ENCODE results near the gene PAK6. TPM values are rescaled to one million over a fixed set of nuclear protein-coding genes. Genes with fewer than 3 reads are reported as not detected.

Gene PAK6
- total and polyA plus RNA-seq, 9 of the 15 experiments (the other 6 are each of a cell fraction or from before 2014, with no cell fraction given), result 0.03 to 0.74 (median 0.16) TPM; not detected in 2

DNA sequence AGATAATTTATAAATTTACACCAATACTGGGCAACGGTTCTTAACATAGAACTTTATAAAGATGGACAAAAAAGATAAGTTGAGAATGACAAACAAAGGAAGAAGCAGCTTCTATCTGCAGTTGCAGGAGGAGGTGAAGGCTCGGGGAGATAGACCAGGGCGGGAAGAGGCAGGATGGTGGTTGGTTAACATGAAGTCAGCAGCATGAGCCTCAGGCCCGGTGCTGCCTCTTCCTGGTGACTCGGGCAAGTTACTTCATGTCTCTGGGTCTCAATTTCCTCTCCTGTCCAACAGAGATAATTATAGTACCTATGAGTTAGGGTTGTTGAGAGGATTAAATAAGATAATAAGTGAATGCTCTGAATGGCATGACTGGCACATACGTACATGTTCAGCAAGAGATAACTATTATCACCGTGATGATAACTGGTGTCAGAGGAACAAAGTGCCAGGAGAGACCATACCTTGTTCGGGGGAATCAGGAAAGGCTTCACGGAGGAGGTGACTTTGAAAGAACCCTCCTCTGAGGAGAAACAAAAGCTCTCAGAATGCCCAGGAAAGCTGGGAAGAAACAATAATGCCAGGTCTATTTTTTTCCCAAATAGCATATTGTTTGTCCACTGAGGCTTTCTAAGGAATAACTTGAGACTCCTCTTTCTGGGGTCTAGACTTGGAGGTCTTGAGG lies 4.4 kb downstream of the PAK6 start (continued):
- TF ChIP-seq, protein P1, sequence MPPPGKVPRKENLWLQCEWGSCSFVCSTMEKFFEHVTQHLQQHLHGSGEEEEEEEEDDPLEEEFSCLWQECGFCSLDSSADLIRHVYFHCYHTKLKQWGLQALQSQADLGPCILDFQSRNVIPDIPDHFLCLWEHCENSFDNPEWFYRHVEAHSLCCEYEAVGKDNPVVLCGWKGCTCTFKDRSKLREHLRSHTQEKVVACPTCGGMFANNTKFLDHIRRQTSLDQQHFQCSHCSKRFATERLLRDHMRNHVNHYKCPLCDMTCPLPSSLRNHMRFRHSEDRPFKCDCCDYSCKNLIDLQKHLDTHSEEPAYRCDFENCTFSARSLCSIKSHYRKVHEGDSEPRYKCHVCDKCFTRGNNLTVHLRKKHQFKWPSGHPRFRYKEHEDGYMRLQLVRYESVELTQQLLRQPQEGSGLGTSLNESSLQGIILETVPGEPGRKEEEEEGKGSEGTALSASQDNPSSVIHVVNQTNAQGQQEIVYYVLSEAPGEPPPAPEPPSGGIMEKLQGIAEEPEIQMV (tag; conservative IDR thresholded peaks at IDR 0.05; ENCODE audit: low read depth), result no peak
- TF ChIP-seq GATAD2A (IDR thresholded peaks at IDR 0.05) (no peak), FOXP1 (CRISPR knock-in tag; IDR thresholded peaks at IDR 0.05) (no peak), FOXK2 (conservative IDR thresholded peaks at IDR 0.05 in 1 of 2, IDR thresholded peaks at IDR 0.05 in 1 of 2; ENCODE audit: low read depth in 2 of 2) (no peak), MECOM (CRISPR knock-in tag; IDR thresholded peaks at IDR 0.05) (0 out of 2 replicates have a peak, but pooled peaks have one; percentile 17), CCAR2 (IDR thresholded peaks at IDR 0.05; ENCODE audit: low read depth, low read length) (no peak), MAFG (tag; conservative IDR thresholded peaks at IDR 0.05) (0 out of 2 replicates have a peak, but pooled peaks have one; percentile 4), TCF3 (CRISPR knock-in tag; IDR thresholded peaks at IDR 0.05) (peak; percentile 77), CBFA2T3 (IDR thresholded peaks at IDR 0.05) (peak; percentile 80), ZFX (CRISPR knock-in tag; IDR thresholded peaks at IDR 0.05) (no peak), SIX5 (IDR thresholded peaks at IDR 0.05; ENCODE audit: borderline replicate concordance in 1 of 2, insufficient read depth in 1 of 2, low read depth in 1 of 2, low read length in 2 of 2) (no peak), MAZ (CRISPR knock-in tag; conservative IDR thresholded peaks at IDR 0.05 in 1 of 2, IDR thresholded peaks at IDR 0.05 in 1 of 2) (no peak), U2AF2 (optimal IDR thresholded peaks at IDR 0.05; ENCODE audit: low read depth, low read length) (no peak), ZNF561 (CRISPR knock-in tag; conservative IDR thresholded peaks at IDR 0.05) (no peak), ZNF444 (CRISPR knock-in tag; IDR thresholded peaks at IDR 0.05) (no peak), ZNF717 (CRISPR knock-in tag; IDR thresholded peaks at IDR 0.05) (no peak), CBX3 (IDR thresholded peaks at IDR 0.05; ENCODE audit: borderline replicate concordance in 1 of 2, low read length in 2 of 2) (no peak), U2AF1 (optimal IDR thresholded peaks at IDR 0.05; ENCODE audit: low read depth, low read length) (no peak), MIER1 (IDR thresholded peaks at IDR 0.05; ENCODE audit: low read depth) (no peak), FOXJ2 (tag; IDR thresholded peaks at IDR 0.05) (no peak)
- TF ChIP-seq, protein P2, sequence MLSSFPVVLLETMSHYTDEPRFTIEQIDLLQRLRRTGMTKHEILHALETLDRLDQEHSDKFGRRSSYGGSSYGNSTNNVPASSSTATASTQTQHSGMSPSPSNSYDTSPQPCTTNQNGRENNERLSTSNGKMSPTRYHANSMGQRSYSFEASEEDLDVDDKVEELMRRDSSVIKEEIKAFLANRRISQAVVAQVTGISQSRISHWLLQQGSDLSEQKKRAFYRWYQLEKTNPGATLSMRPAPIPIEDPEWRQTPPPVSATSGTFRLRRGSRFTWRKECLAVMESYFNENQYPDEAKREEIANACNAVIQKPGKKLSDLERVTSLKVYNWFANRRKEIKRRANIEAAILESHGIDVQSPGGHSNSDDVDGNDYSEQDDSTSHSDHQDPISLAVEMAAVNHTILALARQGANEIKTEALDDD (IDR thresholded peaks at IDR 0.05), result peak; percentile 86
- TF ChIP-seq, protein P3, sequence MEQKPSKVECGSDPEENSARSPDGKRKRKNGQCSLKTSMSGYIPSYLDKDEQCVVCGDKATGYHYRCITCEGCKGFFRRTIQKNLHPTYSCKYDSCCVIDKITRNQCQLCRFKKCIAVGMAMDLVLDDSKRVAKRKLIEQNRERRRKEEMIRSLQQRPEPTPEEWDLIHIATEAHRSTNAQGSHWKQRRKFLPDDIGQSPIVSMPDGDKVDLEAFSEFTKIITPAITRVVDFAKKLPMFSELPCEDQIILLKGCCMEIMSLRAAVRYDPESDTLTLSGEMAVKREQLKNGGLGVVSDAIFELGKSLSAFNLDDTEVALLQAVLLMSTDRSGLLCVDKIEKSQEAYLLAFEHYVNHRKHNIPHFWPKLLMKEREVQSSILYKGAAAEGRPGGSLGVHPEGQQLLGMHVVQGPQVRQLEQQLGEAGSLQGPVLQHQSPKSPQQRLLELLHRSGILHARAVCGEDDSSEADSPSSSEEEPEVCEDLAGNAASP (IDR thresholded peaks at IDR 0.05), result no peak
- TF ChIP-seq, protein P4, sequence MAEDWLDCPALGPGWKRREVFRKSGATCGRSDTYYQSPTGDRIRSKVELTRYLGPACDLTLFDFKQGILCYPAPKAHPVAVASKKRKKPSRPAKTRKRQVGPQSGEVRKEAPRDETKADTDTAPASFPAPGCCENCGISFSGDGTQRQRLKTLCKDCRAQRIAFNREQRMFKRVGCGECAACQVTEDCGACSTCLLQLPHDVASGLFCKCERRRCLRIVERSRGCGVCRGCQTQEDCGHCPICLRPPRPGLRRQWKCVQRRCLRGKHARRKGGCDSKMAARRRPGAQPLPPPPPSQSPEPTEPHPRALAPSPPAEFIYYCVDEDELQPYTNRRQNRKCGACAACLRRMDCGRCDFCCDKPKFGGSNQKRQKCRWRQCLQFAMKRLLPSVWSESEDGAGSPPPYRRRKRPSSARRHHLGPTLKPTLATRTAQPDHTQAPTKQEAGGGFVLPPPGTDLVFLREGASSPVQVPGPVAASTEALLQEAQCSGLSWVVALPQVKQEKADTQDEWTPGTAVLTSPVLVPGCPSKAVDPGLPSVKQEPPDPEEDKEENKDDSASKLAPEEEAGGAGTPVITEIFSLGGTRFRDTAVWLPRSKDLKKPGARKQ (CRISPR knock-in tag; IDR thresholded peaks at IDR 0.05), result no peak

Measured in K562 (cell line).